Naive thymus-derived CD4-positive, alpha-beta T cell (primary cell): ENCODE results near the gene FRAT2. TPM values are rescaled to one million over a fixed set of nuclear protein-coding genes. Genes with fewer than 3 reads are reported as not detected.

Source experiments
- ATAC-seq: fragments of 150-1000 bp; cut with Tn5 transposase; 2 replicates; pipeline ENCODE4 v1.10.0; 2021; ENCODE audit warnings: mild to moderate bottlenecking, moderate library complexity
- CTCF ChIA-PET: fragments of 350-600 bp; sonication (Branson Sonifier 250); formaldehyde crosslinking; loops from one replicate; lab custom pipeline; 2021; ENCODE audit warnings: antibody characterized with exemption; lab: Charles Lee
- POLR2A ChIA-PET: fragments of 350-600 bp; sonication (Branson Sonifier 250); formaldehyde crosslinking; loops from one replicate; lab custom pipeline; 2021; ENCODE audit warnings: antibody characterized with exemption, inconsistent platforms; lab: Charles Lee
- DNase-seq, 9 donors: peaks; one replicate each; pipeline versions ENCODE4 v3.0.0 to v3.0.0-alpha.2; 2020 to 2022; ENCODE audit warnings: mixed read lengths in 1 of 9
- H3K27ac ChIP-seq: one replicate; pipeline ENCODE4 v1.7.0; 2013; ENCODE audit warnings: mild to moderate bottlenecking, low read depth, low read length, moderate library complexity
- H3K27me3 ChIP-seq, 2 donors: one replicate each; pipeline ENCODE4 v1.7.0; 2013; ENCODE audit warnings: low read length in 2 of 2, mild to moderate bottlenecking in 2 of 2, moderate library complexity in 2 of 2; ENCODE audit not compliant: control insufficient read depth in 2 of 2, insufficient read depth in 2 of 2
- H3K36me3 ChIP-seq, 3 experiments: 1 replicate in 2 of 3; 2 replicates in 1 of 3; pipeline ENCODE4 v1.7.0; 2013; ENCODE audit warnings: low read length in 3 of 3, mild to moderate bottlenecking in 3 of 3, moderate library complexity in 1 of 3; ENCODE audit not compliant: insufficient read depth in 3 of 3, control insufficient read depth in 2 of 3
- H3K4me1 ChIP-seq, 2 donors: one replicate each; pipeline ENCODE4 v1.7.0; 2013; ENCODE audit warnings: low read length in 2 of 2, mild to moderate bottlenecking in 2 of 2, moderate library complexity in 1 of 2; ENCODE audit not compliant: control insufficient read depth in 2 of 2, insufficient read depth in 2 of 2
- H3K4me3 ChIP-seq: 2 replicates; pipeline ENCODE4 v1.7.0; 2013; ENCODE audit warnings: mild to moderate bottlenecking, low read length
- H3K9me3 ChIP-seq, 3 experiments: 1 replicate in 2 of 3; 2 replicates in 1 of 3; pipeline ENCODE4 v1.7.0; 2013; ENCODE audit warnings: low read length in 3 of 3; ENCODE audit not compliant: control insufficient read depth in 2 of 3
- H3K27ac Mint-ChIP-seq, 9 donors: one replicate each; pipeline ENCODE4 v1.8.0; 2020 to 2022; ENCODE audit warnings: mixed read lengths in 9 of 9, mild to moderate bottlenecking in 8 of 9, moderate library complexity in 5 of 9, inconsistent platforms in 2 of 9
- H3K27me3 Mint-ChIP-seq, 5 donors: one replicate each; pipeline ENCODE4 v1.8.0; 2021 to 2022; ENCODE audit warnings: mixed read lengths in 5 of 5, mild to moderate bottlenecking in 1 of 5
- H3K36me3 Mint-ChIP-seq, 5 donors: one replicate each; pipeline ENCODE4 v1.8.0; 2020 to 2022; ENCODE audit warnings: mixed read lengths in 5 of 5, mild to moderate bottlenecking in 3 of 5, inconsistent platforms in 1 of 5
- H3K4me1 Mint-ChIP-seq, 7 donors: one replicate each; pipeline ENCODE4 v1.8.0; 2020 to 2022; ENCODE audit warnings: mixed read lengths in 7 of 7, mild to moderate bottlenecking in 3 of 7, inconsistent platforms in 1 of 7
- H3K4me3 Mint-ChIP-seq, 10 donors: one replicate each; pipeline ENCODE4 v1.8.0; 2020 to 2022; ENCODE audit warnings: mild to moderate bottlenecking in 10 of 10, mixed read lengths in 10 of 10, moderate library complexity in 6 of 10, inconsistent platforms in 2 of 10
- H3K9me3 Mint-ChIP-seq, 11 donors: one replicate each; pipeline ENCODE4 v1.8.0; 2020 to 2022; ENCODE audit warnings: mixed read lengths in 11 of 11, mild to moderate bottlenecking in 4 of 11, inconsistent platforms in 1 of 11, moderate library complexity in 1 of 11
- intact Hi-C, 2 donors: fragments of 100-400 bp; cut with micrococcal nuclease; formaldehyde crosslinking; loops; one replicate each; pipeline ENCODE4 v1.15.1; 2023
- polyA plus RNA-seq, 2 donors: library from polyadenylated mRNA; unstranded; fragments of 300-500 nt; fragmentation: Illumina TruSeq; gene quantifications; one replicate each; pipeline ENCODE4 v1.2.3, GENCODE V29; 2021
- total RNA-seq, 6 experiments: library from RNA in 5 of 6; stranded (reverse) in 5 of 6; gene quantifications; 1 replicate in 5 of 6; 2 replicates in 1 of 6; pipeline ENCODE4 v1.2.3 and lab custom pipeline; 2021 to 2026

The FRAT2 gene
- total and polyA plus RNA-seq, 7 experiments from 2014 or later: 9.3 to 39.7 (median 27.2) TPM

- no peaks in the 10 kb centered on the region for H3K4me1 ChIP-seq
- H3K27ac Mint-ChIP-seq: peak overlapping the region in 5 of 9 donors; percentile 22 to 52 (median 33)
- no peak overlapping the region for H3K4me3 ChIP-seq
- H3K27me3 Mint-ChIP-seq: no peaks in the 10 kb centered on the region
- intact Hi-C loops: no loop called here
- ChIA-PET CTCF (interaction anchor here (0.8 to 1.6 kb wide), 2 partner anchors 87 to 335 kb away, joined by 5 read pairs; no protein-coding TSS in a partner anchor), POLR2A (no interaction called here)
- H3K27ac ChIP-seq: no peak overlapping the region
- H3K4me1 Mint-ChIP-seq: peaks cover 0 to 9% (median 0%) of the 10 kb centered on the region in 7 donors
- no peak overlapping the region for H3K4me3 Mint-ChIP-seq
- no peaks in the 10 kb centered on the region for H3K9me3 ChIP-seq
- H3K27me3 ChIP-seq: no peaks in the 10 kb centered on the region
- H3K36me3 Mint-ChIP-seq: peaks cover 4 to 19% (median 7%) of the 10 kb centered on the region in 5 donors
- DNase-seq (no peak), ATAC-seq (peak; percentile 82)
- peaks cover 0 to 77% (median 0%) of the 10 kb centered on the region in 3 experiments for H3K36me3 ChIP-seq
- peaks cover 0 to 1% (median 0%) of the 10 kb centered on the region in 11 donors for H3K9me3 Mint-ChIP-seq
Observed at GRCh38 chr10:97365761-97366351, 31.3 kb upstream of the FRAT2 start.

DNA sequence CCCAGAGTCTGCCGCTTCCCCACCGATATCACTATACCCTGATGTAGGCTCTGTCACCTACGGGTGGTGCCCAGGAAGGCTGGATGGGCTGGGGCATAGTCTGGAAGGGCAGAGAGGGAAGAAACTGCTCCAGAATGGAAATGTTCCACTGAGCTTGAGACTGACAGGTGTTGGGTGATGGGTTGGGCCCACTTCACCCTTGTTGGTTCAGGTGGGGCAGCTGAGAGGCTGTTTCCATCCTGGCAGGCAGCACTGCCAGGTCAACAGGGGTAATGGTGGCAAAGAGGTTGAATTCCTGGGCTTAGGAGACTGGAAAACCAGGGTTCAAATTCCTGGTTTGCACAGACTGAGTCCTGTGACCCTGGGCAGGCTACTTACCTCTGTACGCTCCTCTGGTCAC, 28.5 kb upstream of the FRAT2 start:
- peaks cover 0 to 14% (median 7%) of the 10 kb centered on the region in 5 donors for H3K36me3 Mint-ChIP-seq

GRCh38 chr10:97362310-97363033, 27.9 kb upstream of the FRAT2 start:
- CTCF ChIA-PET: interaction anchor here (1.0 kb wide), 1 partner anchor 84 kb away, joined by 4 read pairs; no protein-coding TSS in a partner anchor
- Histone ChIP-seq H3K9me3 (no peaks in the 10 kb centered on the region), H3K4me1 (no peaks in the 10 kb centered on the region), H3K27ac (no peak overlapping the region), H3K4me3 (no peak overlapping the region), H3K36me3 (peaks cover 0 to 75% (median 0%) of the 10 kb centered on the region in 3 experiments), H3K27me3 (no peaks in the 10 kb centered on the region)
- DNase-seq (no peak), ATAC-seq (no peak)
- peaks cover 0 to 14% (median 6%) of the 10 kb centered on the region in 5 donors for H3K36me3 Mint-ChIP-seq
- H3K9me3 Mint-ChIP-seq: peaks cover 0 to 1% (median 0%) of the 10 kb centered on the region in 11 donors
- intact Hi-C loops: loop anchor here in 1 of 2 donors (2.0 kb wide), 1 partner anchor 84 kb away; no protein-coding TSS in a partner anchor
- peaks cover 0 to 9% (median 0%) of the 10 kb centered on the region in 7 donors for H3K4me1 Mint-ChIP-seq
- H3K27me3 Mint-ChIP-seq: no peaks in the 10 kb centered on the region
- H3K27ac Mint-ChIP-seq: no peak overlapping the region
- no peak overlapping the region for H3K4me3 Mint-ChIP-seq
- POLR2A ChIA-PET: no interaction called here

More for the DNA sequence above, 28.5 kb upstream of the FRAT2 start:
- H3K27ac ChIP-seq: no peak overlapping the region
- Mint-ChIP-seq H3K27ac (no peak overlapping the region), H3K9me3 (peaks cover 0 to 1% (median 0%) of the 10 kb centered on the region in 11 donors), H3K4me3 (no peak overlapping the region), H3K27me3 (no peaks in the 10 kb centered on the region), H3K4me1 (peaks cover 0 to 9% (median 0%) of the 10 kb centered on the region in 7 donors)
- peaks cover 0 to 77% (median 0%) of the 10 kb centered on the region in 3 experiments for H3K36me3 ChIP-seq
- ChIA-PET CTCF (interaction anchor here (1.0 kb wide), 1 partner anchor 84 kb away, joined by 4 read pairs; no protein-coding TSS in a partner anchor), POLR2A (no interaction called here)
- no peak overlapping the region for H3K4me3 ChIP-seq
- ATAC-seq: no peak
- intact Hi-C loops: loop anchor here in 1 of 2 donors (2.0 kb wide), 1 partner anchor 84 kb away; no protein-coding TSS in a partner anchor
- H3K27me3 ChIP-seq: no peaks in the 10 kb centered on the region
- H3K4me1 ChIP-seq: no peaks in the 10 kb centered on the region
- H3K9me3 ChIP-seq: no peaks in the 10 kb centered on the region
- no peak for DNase-seq

- Mint-ChIP-seq H3K36me3 (peaks cover 0 to 14% (median 7%) of the 10 kb centered on the region in 5 donors), H3K27ac (no peak overlapping the region), H3K27me3 (no peaks in the 10 kb centered on the region), H3K4me3 (no peak overlapping the region), H3K4me1 (peaks cover 0 to 9% (median 0%) of the 10 kb centered on the region in 7 donors), H3K9me3 (peaks cover 0 to 1% (median 0%) of the 10 kb centered on the region in 11 donors)
- intact Hi-C loops: no loop called here
- ChIA-PET CTCF (interaction anchor here (1.2 kb wide), 1 partner anchor 83 kb away, joined by 6 read pairs; no protein-coding TSS in a partner anchor), POLR2A (no interaction called here)
- H3K27ac ChIP-seq: no peak overlapping the region
- DNase-seq: no peak
- H3K9me3 ChIP-seq: no peaks in the 10 kb centered on the region
- H3K36me3 ChIP-seq: peaks cover 0 to 71% (median 0%) of the 10 kb centered on the region in 3 experiments
- no peak overlapping the region for H3K4me3 ChIP-seq
- H3K4me1 ChIP-seq: no peaks in the 10 kb centered on the region
- H3K27me3 ChIP-seq: no peaks in the 10 kb centered on the region
- no peak for ATAC-seq
Observed at GRCh38 chr10:97361537-97361901, 27.0 kb upstream of the FRAT2 start.

GRCh38 chr10:97360705-97361536, 26.4 kb upstream of the FRAT2 start:
- no peak overlapping the region for H3K27ac Mint-ChIP-seq
- Histone ChIP-seq H3K4me1 (no peaks in the 10 kb centered on the region), H3K27ac (no peak overlapping the region), H3K27me3 (no peaks in the 10 kb centered on the region), H3K9me3 (no peaks in the 10 kb centered on the region), H3K36me3 (peaks cover 0 to 71% (median 0%) of the 10 kb centered on the region in 3 experiments), H3K4me3 (no peak overlapping the region)
- ATAC-seq (no peak), DNase-seq (no peak)
- no peak overlapping the region for H3K4me3 Mint-ChIP-seq
- H3K4me1 Mint-ChIP-seq: peaks cover 0 to 14% (median 0%) of the 10 kb centered on the region in 7 donors
- ChIA-PET CTCF (interaction anchor here (0.6 to 1.2 kb wide), 2 partner anchors 79 to 82 kb away, joined by 3 to 6 read pairs; no protein-coding TSS in a partner anchor), POLR2A (no interaction called here)
- no peaks in the 10 kb centered on the region for H3K27me3 Mint-ChIP-seq
- H3K36me3 Mint-ChIP-seq: peaks cover 0 to 17% (median 12%) of the 10 kb centered on the region in 5 donors
- intact Hi-C loops: no loop called here
- no peaks in the 10 kb centered on the region for H3K9me3 Mint-ChIP-seq

DNA sequence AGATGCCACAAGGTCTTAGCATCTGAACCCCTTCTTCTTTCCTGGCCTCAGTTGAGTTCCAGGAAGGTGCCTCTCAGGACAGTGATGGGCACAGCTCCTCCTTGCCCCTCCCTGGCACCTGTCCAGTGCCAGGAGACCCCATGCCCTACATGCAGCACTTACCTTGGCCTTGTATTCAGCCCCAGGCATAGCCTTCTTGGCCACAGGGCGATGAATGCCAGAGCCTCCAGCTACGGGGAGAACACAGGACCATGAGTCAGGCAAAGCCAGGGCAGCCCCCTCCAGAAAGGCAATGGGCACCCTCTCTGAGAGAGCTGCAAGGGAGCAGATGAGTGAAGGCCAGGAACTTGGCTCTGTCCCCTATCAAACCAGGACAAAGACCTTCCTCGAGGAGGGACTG, 24.3 kb upstream of the FRAT2 start:
- no peaks in the 10 kb centered on the region for H3K9me3 ChIP-seq
- Mint-ChIP-seq H3K9me3 (no peaks in the 10 kb centered on the region), H3K27me3 (no peaks in the 10 kb centered on the region), H3K4me3 (no peak overlapping the region), H3K4me1 (peaks cover 0 to 11% (median 0%) of the 10 kb centered on the region in 7 donors), H3K36me3 (peaks cover 0 to 14% (median 10%) of the 10 kb centered on the region in 5 donors), H3K27ac (peak overlapping the region in 1 of 9 donors; percentile 22)
- ChIA-PET POLR2A (interaction anchor here (1.2 kb wide), 1 partner anchor 13 kb away, joined by 3 read pairs; no protein-coding TSS in a partner anchor), CTCF (interaction anchor here (1.0 to 7.6 kb wide), 3 partner anchors 74 to 84 kb away, joined by 6 to 83 read pairs (median 13); no protein-coding TSS in a partner anchor)
- H3K4me3 ChIP-seq: no peak overlapping the region
- ATAC-seq (no peak), DNase-seq (no peak)
- intact Hi-C loops: no loop called here
- H3K4me1 ChIP-seq: no peaks in the 10 kb centered on the region
- H3K36me3 ChIP-seq: peaks cover 0 to 56% (median 0%) of the 10 kb centered on the region in 3 experiments
- no peaks in the 10 kb centered on the region for H3K27me3 ChIP-seq
- no peak overlapping the region for H3K27ac ChIP-seq
